SK-N-SH (cell line): ENCODE results near the gene PLEKHG5. TPM values are rescaled to one million over a fixed set of nuclear protein-coding genes. Genes with fewer than 3 reads are reported as not detected.

Experiments
- CTCF ChIA-PET: fragments of 300-600, 350-600 bp; formaldehyde crosslinking; extraction: SDS; loops from one replicate; lab custom pipeline; 2021; lab: Yijun Ruan, JAX
- POLR2A ChIA-PET: fragments of 350-600 bp; sonication (Branson Sonifier 250); formaldehyde crosslinking; extraction: SDS; loops from one replicate; lab custom pipeline; 2020; ENCODE audit warnings: antibody characterized with exemption, inconsistent platforms; lab: Yijun Ruan, JAX
- DNase-seq: peaks from one replicate; pipeline ENCODE4 v3.0.0; 2012
- H2AFZ ChIP-seq: fragments of 200-600 bp; sonication (generic); 2 replicates; pipeline ENCODE4 v1.8.1; 2016; ENCODE audit warnings: antibody characterized with exemption, mild to moderate bottlenecking, low read depth
- H3F3A ChIP-seq: fragments of 200-600 bp; sonication (generic); replicated peaks from 2 replicates; pipeline ENCODE3; 2016; ENCODE audit warnings: antibody characterized with exemption, mild to moderate bottlenecking; ENCODE audit not compliant: insufficient read depth
- H3K27ac ChIP-seq, 2 experiments: fragments of 200-500 bp in 1 of 2; fragments of 200-600 bp in 1 of 2; sonication (Bioruptor generic) in 1 of 2; sonication (generic), shearing (Covaris generic) in 1 of 2; 2 replicates each; pipeline versions ENCODE4 v1.5.1 to v1.6.1; 2014 to 2016; ENCODE audit warnings: low read depth in 2 of 2, inconsistent platforms in 1 of 2, low read length in 1 of 2, mild to moderate bottlenecking in 1 of 2, mixed read lengths in 1 of 2
- H3K27me3 ChIP-seq: fragments of 200-600 bp; sonication (generic), shearing (Covaris generic); 2 replicates; pipeline ENCODE4 v1.6.1; 2016; ENCODE audit warnings: mixed run types; ENCODE audit not compliant: insufficient read depth
- H3K36me3 ChIP-seq, 2 experiments: fragments of 200-500 bp in 1 of 2; fragments of 200-600 bp in 1 of 2; sonication (Bioruptor generic) in 1 of 2; sonication (generic) in 1 of 2; replicated peaks in 1 of 2; 2 replicates each; pipeline versions ENCODE3 to v1.5.1; 2014 to 2016; ENCODE audit warnings: low read length in 1 of 2, mild to moderate bottlenecking in 1 of 2; ENCODE audit not compliant: insufficient read depth in 2 of 2, control insufficient read depth in 1 of 2
- H3K4me1 ChIP-seq, 2 experiments: fragments of 200-500 bp in 1 of 2; fragments of 200-600 bp in 1 of 2; sonication (Bioruptor generic) in 1 of 2; sonication (generic), shearing (Covaris generic) in 1 of 2; 2 replicates each; pipeline versions ENCODE4 v1.5.1 to v1.6.1; 2014 to 2016; ENCODE audit warnings: low read depth in 1 of 2, low read length in 1 of 2, mixed run types in 1 of 2; ENCODE audit not compliant: insufficient read depth in 2 of 2, control insufficient read depth in 1 of 2
- H3K4me2 ChIP-seq: fragments of 200-600 bp; sonication (generic), shearing (Covaris generic); 2 replicates; pipeline ENCODE4 v1.6.1; 2017; ENCODE audit warnings: mixed run types
- H3K4me3 ChIP-seq, 2 experiments: fragments of 200-500 bp in 1 of 2; fragments of 200-600 bp in 1 of 2; sonication (Bioruptor generic) in 1 of 2; sonication (generic), shearing (Covaris generic) in 1 of 2; 2 replicates each; pipeline versions ENCODE4 v1.5.1 to v1.8.1; 2014 to 2016; ENCODE audit warnings: low read depth in 2 of 2, inconsistent platforms in 1 of 2, low read length in 1 of 2, mild to moderate bottlenecking in 1 of 2, mixed read lengths in 1 of 2, moderate library complexity in 1 of 2
- H3K79me2 ChIP-seq: fragments of 200-600 bp; sonication (generic); 2 replicates; pipeline ENCODE4 v1.8.1; 2017; ENCODE audit warnings: mild to moderate bottlenecking; ENCODE audit not compliant: insufficient read depth
- H3K9ac ChIP-seq: fragments of 200-600 bp; sonication (generic); 2 replicates; pipeline ENCODE4 v1.6.1; 2017; ENCODE audit warnings: mixed run types
- H3K9me2 ChIP-seq: fragments of 200-600 bp; sonication (generic); 2 replicates; pipeline ENCODE4 v1.6.1; 2017; ENCODE audit warnings: mixed run types
- H3K9me3 ChIP-seq: fragments of 200-600 bp; sonication (generic); 2 replicates; pipeline ENCODE4 v1.6.1; 2017; ENCODE audit warnings: mixed run types, mild to moderate bottlenecking, moderate library complexity
- H4K20me1 ChIP-seq: fragments of 200-600 bp; sonication (generic); 2 replicates; pipeline ENCODE4 v1.6.1; 2017; ENCODE audit warnings: mild to moderate bottlenecking, mixed run types; ENCODE audit not compliant: insufficient read depth
- ELF1 ChIP-seq: IDR thresholded peaks from 2 replicates; pipeline ENCODE4 v1.4.0; 2012
- FOXJ3 ChIP-seq: sonication (generic); formaldehyde crosslinking; IDR thresholded peaks from 2 replicates; pipeline ENCODE4 v1.5.1; 2020; ENCODE audit warnings: mild to moderate bottlenecking, missing genetic modification reagents
- FOXM1 ChIP-seq: IDR thresholded peaks from 2 replicates; pipeline ENCODE4 v1.4.0; 2012; ENCODE audit warnings: low read depth, mild to moderate bottlenecking
- GABPA ChIP-seq: IDR thresholded peaks from 2 replicates; pipeline ENCODE4 v1.4.0; 2012; ENCODE audit warnings: low read depth, mild to moderate bottlenecking
- IRF3 ChIP-seq: fragments of 150-350 bp; IDR thresholded peaks from 2 replicates; pipeline ENCODE4 v1.6.1; 2016; ENCODE audit warnings: mild to moderate bottlenecking, low read depth, low read length
- MAX ChIP-seq: IDR thresholded peaks from 2 replicates; pipeline ENCODE4 v1.4.0; 2012; ENCODE audit warnings: low read depth
- MEF2A ChIP-seq: IDR thresholded peaks from 2 replicates; pipeline ENCODE4 v1.4.0; 2012; ENCODE audit warnings: low read depth, borderline replicate concordance
- MXI1 ChIP-seq: IDR thresholded peaks from 2 replicates; pipeline ENCODE4 v1.6.1; 2012; ENCODE audit warnings: mild to moderate bottlenecking, low read depth, low read length, improper control_type of control experiment
- POLR2AphosphoS5 ChIP-seq: IDR thresholded peaks from 2 replicates; pipeline ENCODE4 v1.6.1; 2012; ENCODE audit warnings: low read depth, low read length
- RAD21 ChIP-seq: IDR thresholded peaks from 2 replicates; pipeline ENCODE4 v1.6.1; 2012; ENCODE audit warnings: mild to moderate bottlenecking, low read length
- REST ChIP-seq: IDR thresholded peaks from 2 replicates; pipeline ENCODE4 v1.6.1; 2012; ENCODE audit warnings: mild to moderate bottlenecking, low read depth, low read length, moderate library complexity
- RFX5 ChIP-seq: IDR thresholded peaks from 2 replicates; pipeline ENCODE4 v1.6.1; 2012; ENCODE audit warnings: mild to moderate bottlenecking, improper control_type of control experiment, low read length
- TCF12 ChIP-seq: IDR thresholded peaks from 2 replicates; pipeline ENCODE4 v1.4.0; 2012
- TEAD4 ChIP-seq: IDR thresholded peaks from 2 replicates; pipeline ENCODE4 v1.4.0; 2012; ENCODE audit warnings: mild to moderate bottlenecking, borderline replicate concordance; ENCODE audit not compliant: insufficient read depth
- USF2 ChIP-seq: fragments of 150-350 bp; IDR thresholded peaks from 2 replicates; pipeline ENCODE4 v1.6.1; 2017; ENCODE audit warnings: antibody characterized with exemption, low read length, low read depth, borderline replicate concordance
- WGBS: methylation state at CpG from one replicate; pipeline ENCODE4 v1.1.6; 2017; ENCODE audit warnings: low lambda C conversion rate; 5-methylcytosine and 5-hydroxymethylcytosine counted together
- polyA plus RNA-seq, 3 experiments: library from polyadenylated mRNA; depleted of rRNA; stranded (reverse); fragments of >200 nt; gene quantifications; 2 replicates each; pipeline ENCODE4 v1.2.3, GENCODE V29; 2012

Gene PLEKHG5
- polyA plus RNA-seq, 1 of the 3 experiments (the other 2 are of a cell fraction), result 14.9 TPM

GRCh38 chr1:6426972-6427350, 64.5 kb downstream of the PLEKHG5 start:
- Histone ChIP-seq H2AFZ (no peak overlapping the region), H4K20me1 (no peaks in the 10 kb centered on the region), H3K4me3 (no peak overlapping the region), H3K4me1 (peaks cover 6 to 14% of the 10 kb centered on the region in 2 experiments; a peak in 1 of 4 replicates), H3K9me2 (no peaks in the 10 kb centered on the region), H3K9ac (no peak overlapping the region), H3K4me2 (no peak overlapping the region), H3F3A (no peaks in the 10 kb centered on the region), H3K9me3 (no peaks in the 10 kb centered on the region), H3K27me3 (peaks cover 17% of the 10 kb centered on the region), H3K79me2 (no peaks in the 10 kb centered on the region), H3K36me3 (no peaks in the 10 kb centered on the region), H3K27ac (no peak overlapping the region)
- ChIA-PET CTCF (interaction anchor here (1.0 to 16.1 kb wide), 6 partner anchors 11 to 180 kb away, joined by 3 to 290 read pairs (median 8); no protein-coding TSS in a partner anchor), POLR2A (no interaction called here)
- DNase-seq, result no peak
- WGBS, result 80% methylated on average over 6 of the region's 10 CpGs
- no peak for TF ChIP-seq IRF3
- TF ChIP-seq TEAD4, result no peak
- no peak for TF ChIP-seq ELF1
- no peak for TF ChIP-seq FOXM1
- no peak for TF ChIP-seq RFX5
- TF ChIP-seq GABPA, result no peak
- no peak for TF ChIP-seq FOXJ3 (CRISPR knock-in tag)
- no peak for TF ChIP-seq MXI1
- TF ChIP-seq MAX, result no peak
- TF ChIP-seq USF2, result no peak

GRCh38 chr1:6426277-6426971, 65.0 kb downstream of the PLEKHG5 start:
- Histone ChIP-seq H3K9me3 (no peaks in the 10 kb centered on the region), H3K27me3 (peaks cover 17% of the 10 kb centered on the region), H3K4me3 (no peak overlapping the region), H3K4me2 (no peak overlapping the region), H2AFZ (no peak overlapping the region), H3K9ac (no peak overlapping the region), H3K79me2 (no peaks in the 10 kb centered on the region), H3K36me3 (no peaks in the 10 kb centered on the region), H3K27ac (no peak overlapping the region), H3K4me1 (peaks cover 6 to 14% of the 10 kb centered on the region in 2 experiments; a peak in 1 of 4 replicates), H4K20me1 (no peaks in the 10 kb centered on the region), H3F3A (no peaks in the 10 kb centered on the region), H3K9me2 (no peaks in the 10 kb centered on the region)
- 80% methylated on average over 1 of the region's 9 CpGs for WGBS
- TF ChIP-seq RAD21 (no peak), POLR2AphosphoS5 (no peak), TCF12 (no peak), MAX (no peak), USF2 (no peak), TEAD4 (no peak), IRF3 (no peak), MEF2A (no peak), REST (no peak)
- ChIA-PET CTCF (interaction anchor here (0.6 to 16.1 kb wide), 7 partner anchors 12 to 195 kb away, joined by 3 to 290 read pairs (median 6); no protein-coding TSS in a partner anchor), POLR2A (no interaction called here)
- no peak for DNase-seq
